H1 (cell line): ENCODE measurements around the gene INPPL1. TPM values are rescaled to one million over a fixed set of nuclear protein-coding genes. Genes with fewer than 3 reads are reported as not detected.

ENCODE experiments used
- BCL11A ChIP-seq, 2 experiments: IDR thresholded peaks; one replicate each; pipeline ENCODE4 v1.6.1; 2011; ENCODE audit warnings: low read depth in 2 of 2, low read length in 2 of 2, mild to moderate bottlenecking in 2 of 2
- CHD2 ChIP-seq: IDR thresholded peaks from 2 replicates; pipeline ENCODE4 v1.6.1; 2012; ENCODE audit warnings: low read length, improper control_type of control experiment
- CHD7 ChIP-seq: fragments of 300-600 bp; sonication (generic); IDR thresholded peaks from 2 replicates; pipeline ENCODE4 v1.7.1; 2012; ENCODE audit warnings: low read length, moderate library complexity, mild to moderate bottlenecking, inconsistent platforms; ENCODE audit not compliant: insufficient replicate concordance
- E2F6 ChIP-seq: IDR thresholded peaks from 2 replicates; pipeline ENCODE4 v1.6.1; 2012; ENCODE audit warnings: inconsistent platforms
- HDAC2 ChIP-seq, 2 experiments: fragments of 300-600 bp in 1 of 2; sonication (generic) in 1 of 2; IDR thresholded peaks; 2 replicates each; pipeline ENCODE4 v1.6.1; 2011 to 2012; ENCODE audit warnings: low read depth in 2 of 2, low read length in 2 of 2, mild to moderate bottlenecking in 2 of 2, moderate library complexity in 2 of 2, borderline replicate concordance in 1 of 2, inconsistent platforms in 1 of 2
- JUN ChIP-seq: IDR thresholded peaks from 2 replicates; pipeline ENCODE4 v1.6.1; 2011; ENCODE audit warnings: low read depth, mild to moderate bottlenecking, improper control_type of control experiment, low read length
- KDM5A ChIP-seq: fragments of 200-600 bp; IDR thresholded peaks from 2 replicates; pipeline ENCODE4 v1.7.1; 2012; ENCODE audit warnings: mild to moderate bottlenecking, low read length, inconsistent platforms, mixed read lengths
- POLR2A ChIP-seq, 2 experiments: IDR thresholded peaks; 1 replicate in 1 of 2; 2 replicates in 1 of 2; pipeline ENCODE4 v1.6.1; 2011; ENCODE audit warnings: low read depth in 2 of 2, low read length in 2 of 2, mild to moderate bottlenecking in 2 of 2; ENCODE audit errors: control extremely low read depth in 1 of 2
- RFX5 ChIP-seq: IDR thresholded peaks from 2 replicates; pipeline ENCODE4 v1.6.1; 2011; ENCODE audit warnings: low read depth, low read length, improper control_type of control experiment, borderline replicate concordance
- TAF7 ChIP-seq: optimal IDR thresholded peaks from 2 replicates; pipeline ENCODE3; 2011; ENCODE audit warnings: low read depth, mild to moderate bottlenecking, inconsistent platforms, low read length, moderate library complexity, borderline replicate concordance
- YY1 ChIP-seq: IDR thresholded peaks from 2 replicates; pipeline ENCODE4 v1.6.1; 2011; ENCODE audit warnings: low read depth, mild to moderate bottlenecking, low read length
- polyA plus RNA-seq, 7 experiments: library from polyadenylated mRNA; depleted of rRNA in 3 of 7; stranded (reverse) in 5 of 7; unstranded in 2 of 7; fragments of >200 nt in 5 of 7; fragments of 200-250 nt in 2 of 7; gene quantifications; 1 replicate in 5 of 7; 2 replicates in 1 of 7; 4 replicates in 1 of 7; pipeline versions ENCODE4 v1.2.1 to v1.2.3, GENCODE V29; 2011 to 2013; ENCODE audit warnings: missing spikeins in 2 of 7, mixed read lengths in 2 of 7
- total RNA-seq: library from RNA; stranded (reverse); fragmentation: NEBNext Ultra II Directional; extraction: Animal tissue kit (Norgen Biotek cat#: 25700); gene quantifications from 2 replicates; pipeline ENCODE4 v1.2.1, GENCODE V29; 2021

The INPPL1 gene
- total and polyA plus RNA-seq, 2 of the 8 experiments (the other 6 are each of a cell fraction or from before 2014, with no cell fraction given): 54.5 to 79.5 TPM

GRCh38 chr11:72249961-72250360 is 25.4 kb downstream of the INPPL1 start (continued):
- TF ChIP-seq CHD7 (no peak), BCL11A (IDR thresholded peaks at IDR 0.05; ENCODE audit: low read depth in 2 of 2, low read length in 2 of 2) (no peak), TAF7 (no peak), HDAC2 (IDR thresholded peaks at IDR 0.05; ENCODE audit: borderline replicate concordance in 1 of 2, low read depth in 2 of 2, low read length in 2 of 2) (no peak), RFX5 (no peak), YY1 (no peak), POLR2A (IDR thresholded peaks at IDR 0.05; ENCODE audit: control extremely low read depth in 1 of 2, low read depth in 2 of 2, low read length in 2 of 2) (no peak), E2F6 (no peak), KDM5A (no peak), JUN (no peak), CHD2 (no peak)
- TF ChIP-seq, all 59 proteins: peak for 0
